Mucosa of descending colon (tissue), 3 donors: ENCODE data around the gene PHACTR1. TPM values are rescaled to one million over a fixed set of nuclear protein-coding genes. Genes with fewer than 3 reads are reported as not detected.

Experiments
- ATAC-seq: fragments of 200-7000 bp; cut with Tn5 transposase; one replicate; pipeline ENCODE4 v1.9.1; 2020; ENCODE audit warnings: mild to moderate bottlenecking, moderate library complexity
- DNase-seq, 3 donors: peaks; one replicate each; pipeline ENCODE4 v3.0.0-alpha.2; 2020
- H3K36me3 ChIP-seq: fragments of 200-600 bp; one replicate; pipeline ENCODE4 v1.8.0; 2021; ENCODE audit warnings: low read depth, mild to moderate bottlenecking
- H3K4me1 ChIP-seq: fragments of 200-600 bp; one replicate; pipeline ENCODE4 v1.8.0; 2021; ENCODE audit warnings: low read depth, mild to moderate bottlenecking
- H3K4me3 ChIP-seq: fragments of 200-600 bp; one replicate; pipeline ENCODE4 v1.8.0; 2021; ENCODE audit warnings: mild to moderate bottlenecking
- H3K9me3 ChIP-seq: fragments of 200-600 bp; one replicate; pipeline ENCODE4 v1.8.0; 2021; ENCODE audit warnings: mild to moderate bottlenecking
- intact Hi-C, 2 donors: fragments of 100-400 bp; cut with DNase I in 1 of 2; cut with micrococcal nuclease in 1 of 2; formaldehyde crosslinking; loops; one replicate each; pipeline versions ENCODE4 v1.11.0 to v1.11.1; 2022; cut with DNase I, micrococcal nuclease
- total RNA-seq, 3 donors: library from RNA; stranded (reverse); fragmentation: NEBNext Ultra II Directional in 2 of 3; extraction: Animal tissue kit (Norgen Biotek cat#: 25700) in 2 of 3; gene quantifications; one replicate each; pipeline versions ENCODE4 v1.2.1 to v1.2.4, GENCODE V29; 2021 to 2023
- TF ChIP-seq, protein P1 (sequence below): fragments of 200-600 bp; IDR thresholded peaks from one replicate; pipeline ENCODE4 v1.8.0; 2022; ENCODE audit warnings: antibody characterized with exemption, mild to moderate bottlenecking
- donor health status: DM: no; HTN: no; CAD: no; lungs with moderate emphysema.
- donor health status: DM: no; HTN: no; CAD: no.
- donor health status: DM: no; HTN: yes; CAD: no.

PHACTR1 gene
- total RNA-seq, 3 donors from 2014 or later, result 2.7 to 4.7 (median 3.1) TPM

DNA sequence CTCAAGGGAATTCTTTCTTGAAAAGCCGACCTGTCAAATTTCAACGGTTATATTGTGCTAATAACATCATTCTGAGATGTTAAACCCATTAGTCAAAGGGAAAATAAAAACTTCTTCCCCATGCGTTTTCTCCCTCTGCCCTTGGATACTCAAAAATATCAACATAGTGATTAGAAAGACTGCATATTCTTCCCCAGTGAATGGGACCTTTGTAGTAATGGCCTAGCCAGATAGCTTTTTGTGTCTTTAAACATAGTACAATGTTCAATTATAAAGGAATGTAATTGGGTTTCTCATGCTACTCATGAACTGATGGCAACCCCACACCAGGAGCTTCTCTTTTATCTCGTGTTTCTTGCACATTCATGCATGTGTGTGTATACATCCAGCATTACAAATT lies 69.4 kb downstream of the PHACTR1 start:
- intact Hi-C loops, result no loop called here
- H3K36me3 ChIP-seq, result no peaks in the 10 kb centered on the region
- no peak for DNase-seq
- ATAC-seq, result no peak
- TF ChIP-seq, protein P1, sequence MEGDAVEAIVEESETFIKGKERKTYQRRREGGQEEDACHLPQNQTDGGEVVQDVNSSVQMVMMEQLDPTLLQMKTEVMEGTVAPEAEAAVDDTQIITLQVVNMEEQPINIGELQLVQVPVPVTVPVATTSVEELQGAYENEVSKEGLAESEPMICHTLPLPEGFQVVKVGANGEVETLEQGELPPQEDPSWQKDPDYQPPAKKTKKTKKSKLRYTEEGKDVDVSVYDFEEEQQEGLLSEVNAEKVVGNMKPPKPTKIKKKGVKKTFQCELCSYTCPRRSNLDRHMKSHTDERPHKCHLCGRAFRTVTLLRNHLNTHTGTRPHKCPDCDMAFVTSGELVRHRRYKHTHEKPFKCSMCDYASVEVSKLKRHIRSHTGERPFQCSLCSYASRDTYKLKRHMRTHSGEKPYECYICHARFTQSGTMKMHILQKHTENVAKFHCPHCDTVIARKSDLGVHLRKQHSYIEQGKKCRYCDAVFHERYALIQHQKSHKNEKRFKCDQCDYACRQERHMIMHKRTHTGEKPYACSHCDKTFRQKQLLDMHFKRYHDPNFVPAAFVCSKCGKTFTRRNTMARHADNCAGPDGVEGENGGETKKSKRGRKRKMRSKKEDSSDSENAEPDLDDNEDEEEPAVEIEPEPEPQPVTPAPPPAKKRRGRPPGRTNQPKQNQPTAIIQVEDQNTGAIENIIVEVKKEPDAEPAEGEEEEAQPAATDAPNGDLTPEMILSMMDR, result no peak
- no peak overlapping the region for H3K4me3 ChIP-seq
- no peaks in the 10 kb centered on the region for H3K9me3 ChIP-seq
- H3K4me1 ChIP-seq, result no peaks in the 10 kb centered on the region

DNA sequence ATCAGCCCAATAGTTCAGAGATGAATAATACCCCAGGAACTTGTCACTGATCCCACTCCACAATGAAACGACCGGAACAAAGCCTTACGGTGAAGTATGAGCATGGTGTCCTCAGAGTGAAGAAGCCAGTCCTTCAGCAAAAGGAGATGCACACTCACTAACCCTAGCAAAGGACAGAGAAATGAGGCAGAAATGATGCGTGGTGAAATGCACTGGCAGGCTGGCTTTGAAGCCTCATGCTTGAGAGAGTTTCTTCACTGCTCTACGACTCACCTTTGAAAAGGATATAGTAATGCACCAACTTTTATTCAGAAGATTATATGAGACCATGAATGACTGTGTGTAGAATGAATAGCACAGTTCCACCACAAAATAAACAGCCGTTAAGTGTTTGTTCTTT lies 74.8 kb downstream of the PHACTR1 start:
- intact Hi-C loops, result no loop called here
- H3K4me3 ChIP-seq, result no peak overlapping the region
- no peak for DNase-seq
- no peaks in the 10 kb centered on the region for H3K36me3 ChIP-seq
- ATAC-seq, result no peak
- H3K4me1 ChIP-seq, result no peaks in the 10 kb centered on the region
- TF ChIP-seq, protein P1, result no peak
- H3K9me3 ChIP-seq, result no peaks in the 10 kb centered on the region

DNA sequence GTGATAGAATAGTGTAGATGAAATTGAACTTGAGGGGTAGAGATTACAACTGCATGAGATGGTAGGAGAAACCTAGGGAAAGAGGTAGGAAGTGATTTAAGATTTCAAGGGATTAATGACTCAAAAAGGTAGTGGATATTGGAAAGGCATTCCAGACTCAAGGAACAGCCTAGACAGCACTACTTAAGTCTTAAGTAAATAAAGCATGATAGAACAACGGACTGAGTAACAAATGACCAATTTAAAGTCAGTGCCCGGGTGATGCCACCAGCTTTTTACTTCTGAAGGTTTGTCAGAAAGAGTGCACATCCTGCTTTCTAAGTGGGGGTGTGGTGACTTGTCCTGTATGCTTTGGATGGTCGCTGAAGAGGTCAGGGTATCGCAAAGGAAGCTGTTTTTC lies 81.8 kb downstream of the PHACTR1 start:
- no peaks in the 10 kb centered on the region for H3K9me3 ChIP-seq
- no peak for DNase-seq
- no peaks in the 10 kb centered on the region for H3K4me1 ChIP-seq
- H3K4me3 ChIP-seq, result no peak overlapping the region
- TF ChIP-seq, protein P1, result no peak
- no peak for ATAC-seq
- H3K36me3 ChIP-seq, result no peaks in the 10 kb centered on the region
- intact Hi-C loops, result no loop called here

DNA sequence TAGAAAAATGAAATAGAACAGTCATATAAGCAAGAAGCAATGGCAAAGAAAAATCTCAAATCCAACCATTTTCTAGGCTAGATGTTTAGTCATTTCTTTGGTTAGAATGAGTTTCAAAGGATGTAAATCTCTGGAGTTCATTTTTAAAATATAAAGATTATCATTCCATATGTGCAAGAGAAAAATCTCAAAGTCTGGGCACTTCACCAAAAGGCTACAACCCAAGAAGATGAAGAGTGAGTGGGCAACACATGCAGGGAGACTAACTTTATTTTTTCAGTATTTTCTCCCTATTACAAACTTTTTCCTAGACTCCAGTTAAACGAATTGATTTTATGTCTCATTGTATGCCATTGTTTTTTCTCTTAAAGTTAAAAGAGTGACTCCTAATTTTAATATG lies 83.6 kb downstream of the PHACTR1 start:
- no peak overlapping the region for H3K4me3 ChIP-seq
- no peak for ATAC-seq
- no peaks in the 10 kb centered on the region for H3K4me1 ChIP-seq
- TF ChIP-seq, protein P1, result no peak
- no peaks in the 10 kb centered on the region for H3K9me3 ChIP-seq
- no peaks in the 10 kb centered on the region for H3K36me3 ChIP-seq
- intact Hi-C loops, result no loop called here
- no peak for DNase-seq

DNA sequence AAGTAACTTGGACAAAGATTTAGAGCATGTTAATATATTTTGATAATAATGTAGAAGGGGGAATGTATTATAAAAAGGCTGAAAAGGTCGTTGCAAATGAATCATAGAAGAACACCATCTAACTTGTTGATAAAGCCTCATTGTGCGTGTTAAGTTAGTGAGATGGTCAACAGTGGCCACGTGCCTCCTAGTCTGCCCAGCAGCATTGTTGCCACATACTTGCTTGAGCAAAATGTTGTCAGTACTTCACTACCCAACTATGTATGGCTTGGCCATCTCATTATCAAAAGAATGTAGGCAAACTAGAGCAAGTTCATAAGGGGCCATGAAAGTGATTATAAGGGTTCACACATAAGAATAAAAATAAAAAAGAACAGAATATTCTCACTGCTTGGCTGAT lies 84.6 kb downstream of the PHACTR1 start:
- Histone ChIP-seq H3K4me3 (no peak overlapping the region), H3K36me3 (no peaks in the 10 kb centered on the region), H3K9me3 (no peaks in the 10 kb centered on the region), H3K4me1 (no peaks in the 10 kb centered on the region)
- DNase-seq (no peak), ATAC-seq (no peak)
- TF ChIP-seq, protein P1, result no peak
- intact Hi-C loops, result no loop called here

DNA sequence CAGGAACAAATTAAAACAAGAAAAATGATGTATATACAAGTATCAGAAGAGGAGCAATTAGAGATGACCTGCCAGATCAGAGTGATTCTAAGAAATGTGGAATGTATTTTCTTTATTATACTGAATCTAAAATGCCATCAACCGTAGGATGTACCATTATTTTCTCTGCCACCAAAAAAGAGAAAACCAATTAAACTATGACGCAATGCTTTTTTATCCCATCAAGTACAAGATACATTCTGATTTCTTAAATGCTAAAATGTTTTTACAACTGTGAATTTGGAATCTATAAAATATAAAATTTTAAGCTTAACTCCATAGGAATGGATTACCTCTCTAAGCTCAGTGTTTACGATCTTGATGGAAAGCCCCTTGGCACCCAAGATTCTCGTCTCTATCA lies 85.9 kb downstream of the PHACTR1 start:
- ATAC-seq, result no peak
- Histone ChIP-seq H3K9me3 (no peaks in the 10 kb centered on the region), H3K36me3 (no peaks in the 10 kb centered on the region), H3K4me1 (no peaks in the 10 kb centered on the region), H3K4me3 (no peak overlapping the region)
- intact Hi-C loops, result no loop called here
- DNase-seq, result no peak
- TF ChIP-seq, protein P1, result no peak
